IMR-90 (cell line): Measurements from ENCODE around the gene CREG2. TPM values are rescaled to one million over a fixed set of nuclear protein-coding genes. Genes with fewer than 3 reads are reported as not detected.

Experiments
- ATAC-seq: fragments of 200-7000 bp; cut with Tn5 transposase; 2 replicates; pipeline ENCODE4 v1.9.1; 2020; ENCODE audit warnings: low read depth, mild to moderate bottlenecking, moderate library complexity
- BruUV-seq: library from RNA; stranded (reverse); fragments of 400-500 nt; replicated peaks from 2 replicates; lab custom pipeline; 2021; lab: Mats Ljungman, UMichigan
- CTCF ChIA-PET: fragments of 300-600 bp; formaldehyde crosslinking; extraction: SDS; loops from one replicate; lab custom pipeline; 2021; ENCODE audit warnings: antibody characterized with exemption; lab: Yijun Ruan, JAX
- POLR2A ChIA-PET: fragments of 300-600 bp; sonication (Branson Sonifier 250); formaldehyde crosslinking; loops from one replicate; lab custom pipeline; 2022; ENCODE audit warnings: antibody characterized with exemption; ENCODE audit not compliant: unreplicated experiment; lab: Charles Lee
- DNase-seq: peaks from one replicate; pipeline ENCODE4 v3.0.0; 2013
- H2AFZ ChIP-seq: replicated peaks from 2 replicates; pipeline ENCODE3; 2013; ENCODE audit warnings: low read length, mild to moderate bottlenecking; ENCODE audit not compliant: poor library complexity
- H2AK5ac ChIP-seq: 2 replicates; pipeline ENCODE4 v1.6.1; 2013; ENCODE audit warnings: low read depth, low read length, inconsistent platforms
- H2AK9ac ChIP-seq: replicated peaks from 2 replicates; pipeline ENCODE3; 2013; ENCODE audit warnings: mild to moderate bottlenecking, low read depth, low read length, moderate library complexity; ENCODE audit not compliant: poor library complexity
- H2BK120ac ChIP-seq: 2 replicates; pipeline ENCODE4 v1.6.1; 2013; ENCODE audit warnings: low read depth, low read length, inconsistent platforms
- H2BK15ac ChIP-seq: 3 replicates; pipeline ENCODE4 v1.6.1; 2013; ENCODE audit warnings: low read depth, low read length, inconsistent platforms
- H2BK20ac ChIP-seq: 2 replicates; pipeline ENCODE4 v1.6.1; 2013; ENCODE audit warnings: low read depth, mild to moderate bottlenecking, inconsistent platforms, low read length, moderate library complexity
- H2BK5ac ChIP-seq: 2 replicates; pipeline ENCODE4 v1.6.1; 2013; ENCODE audit warnings: mild to moderate bottlenecking, low read depth, low read length, inconsistent platforms; ENCODE audit not compliant: poor library complexity, severe bottlenecking
- H3K14ac ChIP-seq: replicated peaks from 2 replicates; pipeline ENCODE4 v1.6.1; 2013; ENCODE audit warnings: low read depth, low read length, inconsistent platforms
- H3K18ac ChIP-seq: 2 replicates; pipeline ENCODE4 v1.6.1; 2013; ENCODE audit warnings: low read depth, low read length, control low read depth
- H3K23ac ChIP-seq: 2 replicates; pipeline ENCODE4 v1.6.1; 2013; ENCODE audit warnings: low read depth, low read length, inconsistent platforms
- H3K27ac ChIP-seq: 2 replicates; pipeline ENCODE4 v1.5.1; 2013; ENCODE audit warnings: mild to moderate bottlenecking, control low read depth, low read length; ENCODE audit not compliant: insufficient read depth
- H3K27me3 ChIP-seq: 2 replicates; pipeline ENCODE4 v1.6.1; 2013; ENCODE audit warnings: low read length; ENCODE audit not compliant: control insufficient read depth, insufficient read depth
- H3K36me3 ChIP-seq: 2 replicates; pipeline ENCODE4 v1.6.1; 2013; ENCODE audit warnings: low read length, mixed read lengths; ENCODE audit not compliant: control insufficient read depth, insufficient read depth
- H3K4ac ChIP-seq: 2 replicates; pipeline ENCODE4 v1.6.1; 2013; ENCODE audit warnings: low read depth, low read length, inconsistent platforms
- H3K4me1 ChIP-seq: 2 replicates; pipeline ENCODE4 v1.6.1; 2013; ENCODE audit warnings: low read length, mixed read lengths; ENCODE audit not compliant: control insufficient read depth, insufficient read depth
- H3K4me2 ChIP-seq: 2 replicates; pipeline ENCODE4 v1.6.1; 2013; ENCODE audit warnings: low read depth, mild to moderate bottlenecking, control low read depth, low read length, moderate library complexity
- H3K4me3 ChIP-seq: 2 replicates; pipeline ENCODE4 v1.5.1; 2013; ENCODE audit warnings: low read depth, mild to moderate bottlenecking, control low read depth, low read length, moderate library complexity; ENCODE audit not compliant: insufficient read depth
- H3K56ac ChIP-seq: 2 replicates; pipeline ENCODE4 v1.6.1; 2013; ENCODE audit warnings: low read length, inconsistent platforms; ENCODE audit not compliant: insufficient read depth; ENCODE audit errors: extremely low read depth
- H3K79me1 ChIP-seq, 2 experiments: 2 replicates each; pipeline ENCODE4 v1.6.1; 2013; ENCODE audit warnings: low read length in 2 of 2, inconsistent platforms in 1 of 2, low read depth in 1 of 2
- H3K9ac ChIP-seq: 2 replicates; pipeline ENCODE4 v1.6.1; 2013; ENCODE audit warnings: low read depth, low read length, control low read depth
- H3K9me1 ChIP-seq: 2 replicates; pipeline ENCODE4 v1.6.1; 2013; ENCODE audit warnings: low read length, inconsistent platforms; ENCODE audit not compliant: insufficient read depth
- H3K9me3 ChIP-seq: 2 replicates; pipeline ENCODE4 v1.6.1; 2013; ENCODE audit warnings: low read length; ENCODE audit not compliant: control insufficient read depth, insufficient read depth
- H4K20me1 ChIP-seq: 2 replicates; pipeline ENCODE4 v1.6.1; 2013; ENCODE audit warnings: low read length, inconsistent platforms; ENCODE audit not compliant: insufficient read depth
- H4K5ac ChIP-seq: 2 replicates; pipeline ENCODE4 v1.6.1; 2013; ENCODE audit warnings: mild to moderate bottlenecking, low read depth, low read length, control low read depth
- H4K8ac ChIP-seq, 2 experiments: 2 replicates each; pipeline ENCODE4 v1.6.1; 2013; ENCODE audit warnings: low read depth in 2 of 2, low read length in 2 of 2, control low read depth in 1 of 2, inconsistent platforms in 1 of 2
- H4K91ac ChIP-seq: 2 replicates; pipeline ENCODE4 v1.6.1; 2013; ENCODE audit warnings: low read depth, low read length, inconsistent platforms; ENCODE audit not compliant: insufficient read depth
- BHLHE40 ChIP-seq: fragments of 150-350 bp; IDR thresholded peaks from 2 replicates; pipeline ENCODE4 v1.6.1; 2016; ENCODE audit warnings: mild to moderate bottlenecking, low read depth, low read length
- CEBPB ChIP-seq: IDR thresholded peaks from 2 replicates; pipeline ENCODE4 v1.6.1; 2012; ENCODE audit warnings: low read depth, low read length, improper control_type of control experiment
- CHD1 ChIP-seq: IDR thresholded peaks from 2 replicates; pipeline ENCODE4 v1.6.1; 2012; ENCODE audit warnings: low read depth, low read length, improper control_type of control experiment
- FOS ChIP-seq: fragments of 150-350 bp; IDR thresholded peaks from 2 replicates; pipeline ENCODE4 v1.6.1; 2016; ENCODE audit warnings: low read depth, low read length
- MAFK ChIP-seq: IDR thresholded peaks from 2 replicates; pipeline ENCODE4 v1.6.1; 2012; ENCODE audit warnings: low read depth, low read length, improper control_type of control experiment
- MAZ ChIP-seq: IDR thresholded peaks from 2 replicates; pipeline ENCODE4 v1.6.1; 2012; ENCODE audit warnings: low read depth, mild to moderate bottlenecking, low read length, improper control_type of control experiment, moderate library complexity, borderline replicate concordance
- MXI1 ChIP-seq: IDR thresholded peaks from 2 replicates; pipeline ENCODE4 v1.6.1; 2012; ENCODE audit warnings: low read depth, mild to moderate bottlenecking, low read length, moderate library complexity, borderline replicate concordance
- NFE2L2 ChIP-seq: fragments of 150-350 bp; IDR thresholded peaks from 2 replicates; pipeline ENCODE4 v1.6.1; 2016; ENCODE audit warnings: low read depth, mild to moderate bottlenecking, low read length
- POLR2A ChIP-seq: IDR thresholded peaks from 2 replicates; pipeline ENCODE4 v1.6.1; 2012; ENCODE audit warnings: mild to moderate bottlenecking, low read depth, low read length
- RAD21 ChIP-seq: IDR thresholded peaks from 2 replicates; pipeline ENCODE4 v1.6.1; 2012; ENCODE audit warnings: low read length, improper control_type of control experiment
- RCOR1 ChIP-seq: IDR thresholded peaks from 2 replicates; pipeline ENCODE4 v1.6.1; 2012; ENCODE audit warnings: mild to moderate bottlenecking, low read length, improper control_type of control experiment; ENCODE audit not compliant: insufficient replicate concordance
- RFX5 ChIP-seq: IDR thresholded peaks from 2 replicates; pipeline ENCODE4 v1.8.0; 2012; ENCODE audit warnings: low read depth, mild to moderate bottlenecking, low read length, moderate library complexity
- SMC3 ChIP-seq: fragments of 150-350 bp; IDR thresholded peaks from 2 replicates; pipeline ENCODE4 v1.6.1; 2016; ENCODE audit warnings: low read depth, mild to moderate bottlenecking, antibody characterized with exemption, low read length, moderate library complexity
- WGBS, 2 experiments: methylation state at CpG; one replicate each; pipeline versions ENCODE4 v1.1.5 to v1.1.7; 2013; ENCODE audit warnings: missing lambda C conversion rate in 2 of 2; ENCODE audit not compliant: insufficient read length in 1 of 2; ENCODE audit errors: extremely low coverage in 2 of 2; 5-methylcytosine and 5-hydroxymethylcytosine counted together
- dilution Hi-C: fragments of 300-500 bp; cut with HindIII; formaldehyde crosslinking; loops from one replicate; pipeline ENCODE4 v1.14.3; 2018; ENCODE audit warnings: low sequenced_read_pairs; ENCODE audit not compliant: unreplicated experiment
- in situ Hi-C: fragments of 300-500 bp; cut with MboI; formaldehyde crosslinking; loops from 3 replicates; pipeline ENCODE4 v1.14.3; 2019; ENCODE audit warnings: low sequenced_read_pairs, inconsistent platforms, mixed read lengths
- intact Hi-C: fragments of 100-400 bp; cut with micrococcal nuclease; formaldehyde crosslinking; loops from 2 replicates; pipeline ENCODE4 v1.10.0; 2022
- polyA plus RNA-seq, 3 experiments: library from polyadenylated mRNA; depleted of rRNA; stranded (reverse); fragments of >200 nt; gene quantifications; 2 replicates each; pipeline ENCODE4 v1.2.3, GENCODE V29; 2012; ENCODE audit warnings: low replicate concordance in 1 of 3
- total RNA-seq: library from RNA; depleted of rRNA; stranded (reverse); fragments of >200 nt; gene quantifications from 2 replicates; pipeline ENCODE4 v1.2.3, GENCODE V29; 2012
- TF ChIP-seq, protein P1 (sequence below): fragments of 150-350 bp; IDR thresholded peaks from 2 replicates; pipeline ENCODE4 v1.6.1; 2017; ENCODE audit warnings: mild to moderate bottlenecking, antibody characterized with exemption, low read length, low read depth
- TF ChIP-seq, protein P2 (sequence below): fragments of 150-350 bp; IDR thresholded peaks from 2 replicates; pipeline ENCODE4 v1.6.1; 2016; ENCODE audit warnings: low read depth, mild to moderate bottlenecking, low read length, moderate library complexity, borderline replicate concordance
- TF ChIP-seq, protein P3 (sequence below): conservative IDR thresholded peaks from 2 replicates; pipeline ENCODE4 v1.5.1; 2012; ENCODE audit warnings: mild to moderate bottlenecking, low read depth, low read length, improper control_type of control experiment

CREG2 gene
- total and polyA plus RNA-seq, 2 of the 4 experiments (the other 2 are of a cell fraction) = 0.17 TPM; not detected in 1

DNA sequence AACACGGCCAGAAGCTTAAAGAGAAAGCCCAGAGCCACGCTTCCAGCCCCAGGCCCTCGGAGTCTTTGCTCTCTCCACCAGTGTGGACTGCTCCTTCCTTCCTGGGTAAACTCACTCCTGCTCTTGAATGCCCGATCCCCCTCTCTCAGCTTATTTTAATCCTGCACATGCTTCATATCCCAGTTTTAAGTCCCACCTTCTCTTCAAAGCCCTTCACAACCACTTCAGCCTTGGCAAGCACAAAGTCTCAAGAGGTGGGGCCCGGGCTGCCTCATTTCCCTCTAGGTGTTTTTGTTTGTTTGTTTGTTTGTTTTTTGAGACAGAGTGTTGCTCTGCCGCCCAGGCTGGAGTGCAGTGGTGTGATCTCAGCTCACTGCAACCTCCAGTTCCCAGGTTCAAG, 21.6 kb upstream of the CREG2 start:
- BruUV-seq = no TSS peak
- Histone ChIP-seq H2BK120ac (no peak overlapping the region), H3K9ac (no peak overlapping the region), H2BK20ac (no peak overlapping the region), H2AFZ (no peak overlapping the region), H4K8ac (no peak overlapping the region), H4K20me1 (no peaks in the 10 kb centered on the region), H2BK15ac (no peak overlapping the region), H3K56ac (no peak overlapping the region), H3K9me3 (no peaks in the 10 kb centered on the region), H3K4me2 (no peak overlapping the region), H3K18ac (no peak overlapping the region), H3K36me3 (no peaks in the 10 kb centered on the region), H2BK5ac (no peak overlapping the region), H2AK9ac (no peak overlapping the region), H3K23ac (no peak overlapping the region), H3K27ac (no peak overlapping the region), H3K4ac (no peak overlapping the region), H3K4me3 (no peak overlapping the region), H3K9me1 (peaks cover 7% of the 10 kb centered on the region), H4K91ac (no peak overlapping the region), H3K4me1 (peaks cover 4% of the 10 kb centered on the region), H3K27me3 (no peaks in the 10 kb centered on the region), H4K5ac (no peak overlapping the region), H3K14ac (no peak overlapping the region), H2AK5ac (no peak overlapping the region), H3K79me1 (no peaks in the 10 kb centered on the region)
- dilution Hi-C loops (no loop called here), in situ Hi-C loops (loop anchor here (10.0 kb wide), 1 partner anchor 426 kb away; no protein-coding TSS in a partner anchor), intact Hi-C loops (no loop called here)
- POLR2A ChIA-PET = no interaction called here
- TF ChIP-seq CEBPB (no peak), SMC3 (no peak), FOS (no peak), MAZ (no peak), MXI1 (no peak), POLR2A (no peak), RFX5 (no peak), RAD21 (no peak), NFE2L2 (no peak), RCOR1 (no peak), CHD1 (no peak), BHLHE40 (no peak), MAFK (no peak)
- TF ChIP-seq, protein P1, sequence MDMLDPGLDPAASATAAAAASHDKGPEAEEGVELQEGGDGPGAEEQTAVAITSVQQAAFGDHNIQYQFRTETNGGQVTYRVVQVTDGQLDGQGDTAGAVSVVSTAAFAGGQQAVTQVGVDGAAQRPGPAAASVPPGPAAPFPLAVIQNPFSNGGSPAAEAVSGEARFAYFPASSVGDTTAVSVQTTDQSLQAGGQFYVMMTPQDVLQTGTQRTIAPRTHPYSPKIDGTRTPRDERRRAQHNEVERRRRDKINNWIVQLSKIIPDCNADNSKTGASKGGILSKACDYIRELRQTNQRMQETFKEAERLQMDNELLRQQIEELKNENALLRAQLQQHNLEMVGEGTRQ = no peak
- TF ChIP-seq, protein P2, sequence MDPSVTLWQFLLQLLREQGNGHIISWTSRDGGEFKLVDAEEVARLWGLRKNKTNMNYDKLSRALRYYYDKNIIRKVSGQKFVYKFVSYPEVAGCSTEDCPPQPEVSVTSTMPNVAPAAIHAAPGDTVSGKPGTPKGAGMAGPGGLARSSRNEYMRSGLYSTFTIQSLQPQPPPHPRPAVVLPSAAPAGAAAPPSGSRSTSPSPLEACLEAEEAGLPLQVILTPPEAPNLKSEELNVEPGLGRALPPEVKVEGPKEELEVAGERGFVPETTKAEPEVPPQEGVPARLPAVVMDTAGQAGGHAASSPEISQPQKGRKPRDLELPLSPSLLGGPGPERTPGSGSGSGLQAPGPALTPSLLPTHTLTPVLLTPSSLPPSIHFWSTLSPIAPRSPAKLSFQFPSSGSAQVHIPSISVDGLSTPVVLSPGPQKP = no peak
- TF ChIP-seq, protein P3, sequence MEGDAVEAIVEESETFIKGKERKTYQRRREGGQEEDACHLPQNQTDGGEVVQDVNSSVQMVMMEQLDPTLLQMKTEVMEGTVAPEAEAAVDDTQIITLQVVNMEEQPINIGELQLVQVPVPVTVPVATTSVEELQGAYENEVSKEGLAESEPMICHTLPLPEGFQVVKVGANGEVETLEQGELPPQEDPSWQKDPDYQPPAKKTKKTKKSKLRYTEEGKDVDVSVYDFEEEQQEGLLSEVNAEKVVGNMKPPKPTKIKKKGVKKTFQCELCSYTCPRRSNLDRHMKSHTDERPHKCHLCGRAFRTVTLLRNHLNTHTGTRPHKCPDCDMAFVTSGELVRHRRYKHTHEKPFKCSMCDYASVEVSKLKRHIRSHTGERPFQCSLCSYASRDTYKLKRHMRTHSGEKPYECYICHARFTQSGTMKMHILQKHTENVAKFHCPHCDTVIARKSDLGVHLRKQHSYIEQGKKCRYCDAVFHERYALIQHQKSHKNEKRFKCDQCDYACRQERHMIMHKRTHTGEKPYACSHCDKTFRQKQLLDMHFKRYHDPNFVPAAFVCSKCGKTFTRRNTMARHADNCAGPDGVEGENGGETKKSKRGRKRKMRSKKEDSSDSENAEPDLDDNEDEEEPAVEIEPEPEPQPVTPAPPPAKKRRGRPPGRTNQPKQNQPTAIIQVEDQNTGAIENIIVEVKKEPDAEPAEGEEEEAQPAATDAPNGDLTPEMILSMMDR = no peak
- 83% methylated on average over 2 of the region's 6 CpGs; no CpG with 5 or more reads in 1 of the 2 experiments for WGBS, 2 experiments
- no peak for ATAC-seq
- DNase-seq = no peak
- CTCF ChIA-PET = interaction anchor here (1.0 kb wide), 1 partner anchor 423 kb away, joined by 3 read pairs; no protein-coding TSS in a partner anchor
